ENCODE results near the gene METTL5. TPM values are rescaled to one million over a fixed set of nuclear protein-coding genes. Genes with fewer than 3 reads are reported as not detected.
"Not testable (repeated sequence)": the region's sequence is repeated elsewhere in the genome, so short reads cannot be mapped to it uniquely, and the experiment has no call there.

METTL5 gene
- total RNA-seq, 1 donor from 2014 or later, result 55.7 TPM

GRCh38 chr2:169865492-169865891, 40.8 kb upstream of the METTL5 start:
- Mint-ChIP-seq H3K36me3 (ENCODE audit: low read depth) (peaks cover 8% of the 10 kb centered on the region), H3K9me3 (no peaks in the 10 kb centered on the region)

GRCh38 chr2:169862816-169863215, 38.1 kb upstream of the METTL5 start:
- peaks cover 14% of the 10 kb centered on the region for H3K36me3 Mint-ChIP-seq (ENCODE audit: low read depth)
- no peak overlapping the region for H3K4me3 Mint-ChIP-seq
- TF ChIP-seq CTCF (conservative IDR thresholded peaks at IDR 0.05), result no peak
- H3K4me1 Mint-ChIP-seq, result peaks cover 6% of the 10 kb centered on the region
- no peaks in the 10 kb centered on the region for H3K27me3 Mint-ChIP-seq (ENCODE audit: low read depth)
- H3K27ac Mint-ChIP-seq (ENCODE audit: unreplicated experiment), result no peak overlapping the region
- peaks cover 3% of the 10 kb centered on the region for H3K9me3 Mint-ChIP-seq
- DNase-seq (ENCODE audit: low read depth, low spot score), result no peak

More at GRCh38 chr2:169865492-169865891, 40.8 kb upstream of the METTL5 start:
- Mint-ChIP-seq H3K27me3 (ENCODE audit: low read depth) (no peaks in the 10 kb centered on the region), H3K27ac (ENCODE audit: unreplicated experiment) (no peak overlapping the region), H3K4me1 (peaks cover 6% of the 10 kb centered on the region), H3K4me3 (no peak overlapping the region)
- DNase-seq (ENCODE audit: low read depth, low spot score), result no peak
- TF ChIP-seq CTCF (conservative IDR thresholded peaks at IDR 0.05), result no peak

- no peak overlapping the region for H3K27ac Mint-ChIP-seq (ENCODE audit: unreplicated experiment)
- no peak overlapping the region for H3K4me3 Mint-ChIP-seq
- H3K4me1 Mint-ChIP-seq, result no peaks in the 10 kb centered on the region
- H3K36me3 Mint-ChIP-seq (ENCODE audit: low read depth), result peaks cover 14% of the 10 kb centered on the region
- H3K9me3 Mint-ChIP-seq, result peaks cover 3% of the 10 kb centered on the region
- no peak for DNase-seq (ENCODE audit: low read depth, low spot score)
- TF ChIP-seq CTCF (conservative IDR thresholded peaks at IDR 0.05), result no peak
- H3K27me3 Mint-ChIP-seq (ENCODE audit: low read depth), result no peaks in the 10 kb centered on the region
These were observed 35.4 kb upstream of the METTL5 start for GRCh38 chr2:169860149-169860548.

- Mint-ChIP-seq H3K4me1 (no peaks in the 10 kb centered on the region), H3K4me3 (no peak overlapping the region), H3K9me3 (peaks cover 3% of the 10 kb centered on the region), H3K27me3 (ENCODE audit: low read depth) (no peaks in the 10 kb centered on the region), H3K27ac (ENCODE audit: unreplicated experiment) (no peak overlapping the region), H3K36me3 (ENCODE audit: low read depth) (peaks cover 14% of the 10 kb centered on the region)
- no peak for TF ChIP-seq CTCF (conservative IDR thresholded peaks at IDR 0.05)
- DNase-seq (ENCODE audit: low read depth, low spot score), result no peak
These were observed 34.7 kb upstream of the METTL5 start for GRCh38 chr2:169859423-169859822.

- H3K4me1 Mint-ChIP-seq; H3K27me3 Mint-ChIP-seq (ENCODE audit: low read depth); H3K4me3 Mint-ChIP-seq; DNase-seq (ENCODE audit: low read depth, low spot score); H3K27ac Mint-ChIP-seq (ENCODE audit: unreplicated experiment); H3K9me3 Mint-ChIP-seq: not testable (repeated sequence)
- H3K36me3 Mint-ChIP-seq (ENCODE audit: low read depth), result peaks cover 18% of the 10 kb centered on the region
These were observed 30.9 kb upstream of the METTL5 start for GRCh38 chr2:169855281-169856258.

GRCh38 chr2:169853041-169853668, 28.4 kb upstream of the METTL5 start:
- Mint-ChIP-seq H3K36me3 (ENCODE audit: low read depth) (peaks cover 22% of the 10 kb centered on the region), H3K9me3 (no peaks in the 10 kb centered on the region), H3K4me3 (no peak overlapping the region), H3K4me1 (no peaks in the 10 kb centered on the region), H3K27me3 (ENCODE audit: low read depth) (no peaks in the 10 kb centered on the region), H3K27ac (ENCODE audit: unreplicated experiment) (peak overlapping the region; percentile 14)
- no peak for TF ChIP-seq CTCF (conservative IDR thresholded peaks at IDR 0.05)
- no peak for DNase-seq (ENCODE audit: low read depth, low spot score)

All from neural crest cell (in vitro differentiated cells).